PC-9 (cell line): ENCODE results near the gene PDE10A. TPM values are rescaled to one million over a fixed set of nuclear protein-coding genes. Genes with fewer than 3 reads are reported as not detected.

Experiments
- BruUV-seq: library from RNA; stranded (reverse); fragments of 400-500 nt; replicated peaks from 2 replicates; lab custom pipeline; 2021; lab: Mats Ljungman, UMichigan
- CTCF ChIA-PET: fragments of 300-600 bp; sonication (Branson Sonifier 250); formaldehyde crosslinking; loops from one replicate; lab custom pipeline; 2022; ENCODE audit warnings: antibody characterized with exemption; lab: Charles Lee
- POLR2A ChIA-PET: fragments of 300-600 bp; sonication (Branson Sonifier 250); formaldehyde crosslinking; loops from one replicate; lab custom pipeline; 2022; ENCODE audit warnings: antibody characterized with exemption; ENCODE audit not compliant: unreplicated experiment; lab: Charles Lee
- DNase-seq, 2 experiments: peaks; one replicate each; pipeline versions ENCODE4 v3.0.0 to v3.0.0-alpha.2; 2015 to 2022; ENCODE audit warnings: mixed read lengths in 1 of 2
- H2AFZ ChIP-seq: fragments of 200-600 bp; sonication (generic); 2 replicates; pipeline ENCODE4 v1.8.1; 2017; ENCODE audit warnings: antibody characterized with exemption
- H3F3A ChIP-seq: fragments of 200-600 bp; sonication (generic); 2 replicates; pipeline ENCODE4 v1.8.1; 2017; ENCODE audit warnings: antibody characterized with exemption, mild to moderate bottlenecking, low read depth; ENCODE audit not compliant: insufficient read depth
- H3K27ac ChIP-seq: fragments of 200-600 bp; sonication (generic); 2 replicates; pipeline ENCODE4 v1.6.1; 2016; ENCODE audit warnings: mixed run types
- H3K27me3 ChIP-seq: fragments of 200-600 bp; sonication (generic); 2 replicates; pipeline ENCODE4 v1.6.1; 2016; ENCODE audit warnings: low read depth, mixed run types; ENCODE audit not compliant: insufficient read depth
- H3K36me3 ChIP-seq: fragments of 200-600 bp; sonication (generic); 2 replicates; pipeline ENCODE4 v1.6.1; 2016; ENCODE audit warnings: low read depth, mixed run types
- H3K4me1 ChIP-seq: fragments of 200-600 bp; sonication (generic); replicated peaks from 2 replicates; pipeline ENCODE4 v1.6.1; 2016; ENCODE audit warnings: mixed run types; ENCODE audit not compliant: insufficient read depth
- H3K4me2 ChIP-seq: fragments of 200-600 bp; sonication (generic); 2 replicates; pipeline ENCODE4 v1.6.1; 2017; ENCODE audit warnings: mixed run types
- H3K4me3 ChIP-seq: fragments of 200-600 bp; sonication (generic); 2 replicates; pipeline ENCODE4 v1.6.1; 2016; ENCODE audit warnings: mixed run types
- H3K79me2 ChIP-seq: fragments of 200-600 bp; sonication (generic); 2 replicates; pipeline ENCODE4 v1.6.1; 2017; ENCODE audit warnings: low read depth, mixed run types
- H3K9me2 ChIP-seq: fragments of 200-600 bp; sonication (generic); 2 replicates; pipeline ENCODE4 v1.8.1; 2017; ENCODE audit warnings: mild to moderate bottlenecking; ENCODE audit not compliant: insufficient read depth
- H3K9me3 ChIP-seq: fragments of 200-600 bp; sonication (generic); 2 replicates; pipeline ENCODE4 v1.8.1; 2016; ENCODE audit warnings: low read depth; ENCODE audit not compliant: insufficient read depth
- H4K20me1 ChIP-seq: fragments of 200-600 bp; sonication (generic); 2 replicates; pipeline ENCODE4 v1.8.1; 2017; ENCODE audit not compliant: insufficient read depth
- CTCF ChIP-seq: fragments of 200-600 bp; sonication (generic); conservative IDR thresholded peaks from 2 replicates; pipeline ENCODE4 v1.6.1; 2017; ENCODE audit warnings: mixed run types, antibody characterized with exemption, mild to moderate bottlenecking, moderate library complexity
- EZH2 ChIP-seq: fragments of 200-600 bp; sonication (generic); IDR thresholded peaks from 2 replicates; pipeline ENCODE4 v1.8.0; 2017; ENCODE audit warnings: antibody characterized with exemption, low read depth
- intact Hi-C: fragments of 100-400 bp; cut with micrococcal nuclease; formaldehyde crosslinking; loops from one replicate; pipeline ENCODE4 v1.10.0; 2022; ENCODE audit not compliant: unreplicated experiment
- total RNA-seq: library from RNA; stranded (reverse); gene quantifications from 2 replicates; pipeline ENCODE4 v1.2.3, GENCODE V29; 2021

Gene PDE10A
- total RNA-seq, 1 experiment from 2014 or later, result not detected

- ChIA-PET CTCF (no interaction called here), POLR2A (no interaction called here)
- H4K20me1 ChIP-seq, result no peaks in the 10 kb centered on the region
- H2AFZ ChIP-seq, result no peak overlapping the region
- H3K4me1 ChIP-seq, result no peaks in the 10 kb centered on the region
- H3K79me2 ChIP-seq, result no peaks in the 10 kb centered on the region
- H3K9me3 ChIP-seq, result no peaks in the 10 kb centered on the region
- BruUV-seq, result no TSS peak
- DNase-seq, result no peak
- no peaks in the 10 kb centered on the region for H3F3A ChIP-seq
- H3K27me3 ChIP-seq, result no peaks in the 10 kb centered on the region
- 0 out of 2 replicates have a peak, but pooled peaks cover 3% of the 10 kb centered on the region for H3K9me2 ChIP-seq
- TF ChIP-seq EZH2, result no peak
- no peak for TF ChIP-seq CTCF
- H3K4me2 ChIP-seq, result no peak overlapping the region
- H3K4me3 ChIP-seq, result no peak overlapping the region
- intact Hi-C loops, result no loop called here
- no peak overlapping the region for H3K27ac ChIP-seq
- no peaks in the 10 kb centered on the region for H3K36me3 ChIP-seq
Observed at GRCh38 chr6:165663377-165663735, 315 bp upstream of the PDE10A start.

DNA sequence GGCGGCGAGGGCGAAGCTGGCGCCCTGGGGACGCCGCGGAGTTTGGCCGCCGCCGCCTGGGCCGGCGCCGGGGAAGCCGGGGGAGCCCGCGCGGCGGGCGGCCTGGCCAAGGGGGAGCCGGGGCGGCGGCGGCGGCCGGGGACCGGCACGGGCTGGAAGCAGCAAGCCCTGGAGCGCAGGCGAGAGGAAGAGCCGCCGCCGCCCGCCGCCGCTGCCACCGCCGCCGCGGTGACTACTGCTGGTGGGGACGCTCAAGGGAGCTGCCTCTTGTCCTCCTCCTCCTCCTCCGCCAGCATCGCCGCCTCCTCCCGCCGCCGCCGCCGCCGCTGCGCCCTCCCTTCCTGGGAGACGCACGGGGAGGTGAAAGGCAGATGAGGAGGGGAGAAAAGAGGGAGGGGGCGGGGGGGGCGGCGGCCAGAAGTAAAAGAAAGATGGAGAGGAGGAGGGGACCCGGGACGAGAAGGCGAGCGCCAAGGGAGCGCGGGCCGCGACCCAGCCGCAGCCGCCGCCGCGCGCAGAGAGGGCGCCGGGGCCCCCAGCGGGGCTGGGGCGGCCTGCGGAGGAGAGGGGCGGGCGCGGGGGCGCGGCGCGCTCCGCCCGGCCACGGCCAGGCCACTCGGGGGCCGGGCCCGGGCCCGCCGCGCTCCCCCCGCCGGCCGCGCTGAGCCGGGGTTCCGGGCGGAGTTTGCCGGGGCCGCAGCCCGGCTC, 846 bp downstream of the PDE10A start:
- Histone ChIP-seq H3K79me2 (no peaks in the 10 kb centered on the region), H3K27me3 (peaks cover 10% of the 10 kb centered on the region; the same call in 1 of the 2 replicates), H4K20me1 (no peaks in the 10 kb centered on the region), H3K36me3 (no peaks in the 10 kb centered on the region), H3K4me3 (no peak overlapping the region), H3K9me2 (no peaks in the 10 kb centered on the region), H3F3A (no peaks in the 10 kb centered on the region), H2AFZ (no peak overlapping the region), H3K9me3 (no peaks in the 10 kb centered on the region), H3K4me2 (no peak overlapping the region), H3K4me1 (no peaks in the 10 kb centered on the region), H3K27ac (no peak overlapping the region)
- intact Hi-C loops, result no loop called here
- CTCF ChIA-PET, result no interaction called here
- POLR2A ChIA-PET, result no interaction called here
- no peak for DNase-seq
- no peak for TF ChIP-seq CTCF
- TF ChIP-seq EZH2, result no peak
- BruUV-seq, result no TSS peak

GRCh38 chr6:165661664-165662025, 1.4 kb downstream of the PDE10A start:
- no peak overlapping the region for H3K4me2 ChIP-seq
- no peaks in the 10 kb centered on the region for H3K9me3 ChIP-seq
- no peaks in the 10 kb centered on the region for H3K79me2 ChIP-seq
- H3K27me3 ChIP-seq, result peaks cover 16% of the 10 kb centered on the region; the same call in 1 of the 2 replicates
- DNase-seq, result no peak
- TF ChIP-seq EZH2, result no peak
- no peak for TF ChIP-seq CTCF
- intact Hi-C loops, result no loop called here
- H3K4me1 ChIP-seq, result no peaks in the 10 kb centered on the region
- ChIA-PET CTCF (no interaction called here), POLR2A (no interaction called here)
- no peak overlapping the region for H3K27ac ChIP-seq
- H2AFZ ChIP-seq, result no peak overlapping the region
- no peaks in the 10 kb centered on the region for H3F3A ChIP-seq
- H3K4me3 ChIP-seq, result no peak overlapping the region
- no TSS peak for BruUV-seq
- H3K9me2 ChIP-seq, result no peaks in the 10 kb centered on the region
- no peaks in the 10 kb centered on the region for H3K36me3 ChIP-seq
- no peaks in the 10 kb centered on the region for H4K20me1 ChIP-seq
